GM10847 (cell line): ENCODE data around the gene PSMD8.

Experiments
- POLR2A ChIP-seq: IDR thresholded peaks from 2 replicates; pipeline ENCODE4 v1.6.1; 2011; ENCODE audit not compliant: insufficient read length; ENCODE audit errors: extremely low read depth

The PSMD8 gene

GRCh38 chr19:38359242-38360021, 14.9 kb upstream of the PSMD8 start:
- TF ChIP-seq POLR2A = no peak

- TF ChIP-seq POLR2A = no peak
These were observed 14.0 kb upstream of the PSMD8 start for GRCh38 chr19:38360351-38360750.

- TF ChIP-seq POLR2A = no peak
These were observed 13.3 kb upstream of the PSMD8 start for GRCh38 chr19:38360839-38361631.

GRCh38 chr19:38361633-38362075, 12.7 kb upstream of the PSMD8 start:
- TF ChIP-seq POLR2A = no peak

GRCh38 chr19:38362076-38362945, 12.1 kb upstream of the PSMD8 start:
- no peak for TF ChIP-seq POLR2A

- TF ChIP-seq POLR2A = no peak
These were observed 7.3 kb upstream of the PSMD8 start for GRCh38 chr19:38367041-38367440.

GRCh38 chr19:38369584-38369983, 4.8 kb upstream of the PSMD8 start:
- TF ChIP-seq POLR2A = no peak

- TF ChIP-seq POLR2A = no peak
These were observed 4.1 kb upstream of the PSMD8 start for GRCh38 chr19:38370299-38370698.

GRCh38 chr19:38371081-38371480, 3.3 kb upstream of the PSMD8 start:
- TF ChIP-seq POLR2A = no peak

GRCh38 chr19:38373907-38374331, 452 bp upstream of the PSMD8 start:
- TF ChIP-seq POLR2A = no peak

- TF ChIP-seq POLR2A = no peak
These were observed 725 bp downstream of the PSMD8 start for GRCh38 chr19:38375098-38375493.

GRCh38 chr19:38375748-38376147, 1.4 kb downstream of the PSMD8 start:
- no peak for TF ChIP-seq POLR2A

- no peak for TF ChIP-seq POLR2A
These were observed 2.2 kb downstream of the PSMD8 start for GRCh38 chr19:38376576-38376975.

- no peak for TF ChIP-seq POLR2A
These were observed 2.7 kb downstream of the PSMD8 start for GRCh38 chr19:38377052-38377451.

- no peak for TF ChIP-seq POLR2A
These were observed 4.5 kb downstream of the PSMD8 start for GRCh38 chr19:38378866-38379265.
